HepG2 (cell line): ENCODE results near the gene IFNA6. TPM values are rescaled to one million over a fixed set of nuclear protein-coding genes. Genes with fewer than 3 reads are reported as not detected.

Experiments
- CBX2 ChIP-seq, 2 experiments: fragments of 200-600 bp in 1 of 2; sonication (generic); formaldehyde crosslinking in 1 of 2; IDR thresholded peaks; 2 replicates each; pipeline versions ENCODE4 v1.7.0 to v1.8.1; 2018 to 2022; ENCODE audit warnings: low read depth in 2 of 2, low read length in 1 of 2, mild to moderate bottlenecking in 1 of 2, missing genetic modification reagents in 1 of 2
- FOXO4 ChIP-seq: sonication (generic); formaldehyde crosslinking; conservative IDR thresholded peaks from 2 replicates; pipeline ENCODE4 v1.8.1; 2023; ENCODE audit warnings: missing genetic modification reagents
- GPN1 ChIP-seq: sonication (generic); formaldehyde crosslinking; IDR thresholded peaks from 2 replicates; pipeline ENCODE4 v1.5.1; 2020; ENCODE audit warnings: missing genetic modification reagents, borderline replicate concordance
- KLF13 ChIP-seq: sonication (generic); formaldehyde crosslinking; IDR thresholded peaks from 2 replicates; pipeline ENCODE4 v1.4.0; 2020; ENCODE audit warnings: mild to moderate bottlenecking, missing genetic modification reagents
- MEF2D ChIP-seq: sonication (generic); formaldehyde crosslinking; IDR thresholded peaks from 2 replicates; pipeline ENCODE4 v1.5.1; 2020; ENCODE audit warnings: mild to moderate bottlenecking, missing genetic modification reagents
- MIER2 ChIP-seq: IDR thresholded peaks from 2 replicates; pipeline ENCODE4 v1.6.1; 2016; ENCODE audit warnings: missing biosample characterization, missing genetic modification reagents
- NR2C2 ChIP-seq: sonication (generic); formaldehyde crosslinking; IDR thresholded peaks from 2 replicates; pipeline ENCODE4 v1.4.0; 2020; ENCODE audit warnings: missing genetic modification reagents, mild to moderate bottlenecking, moderate library complexity, borderline replicate concordance
- PLRG1 ChIP-seq: fragments of 450-650 bp; conservative IDR thresholded peaks from 2 replicates; pipeline ENCODE4 v1.6.1; 2016
- PRDM10 ChIP-seq: sonication (generic); formaldehyde crosslinking; IDR thresholded peaks from 2 replicates; pipeline ENCODE4 v1.4.0; 2020; ENCODE audit warnings: low read depth, missing genetic modification reagents
- RARA ChIP-seq: IDR thresholded peaks from 2 replicates; pipeline ENCODE4 v1.6.1; 2016; ENCODE audit warnings: missing genetic modification reagents, missing compliant biosample characterization
- SATB2 ChIP-seq: sonication (generic); formaldehyde crosslinking; IDR thresholded peaks from 2 replicates; pipeline ENCODE4 v1.5.0; 2020; ENCODE audit warnings: missing genetic modification reagents
- SIN3A ChIP-seq: IDR thresholded peaks from 2 replicates; pipeline ENCODE4 v1.6.1; 2011; ENCODE audit warnings: low read depth, mild to moderate bottlenecking, control low read depth, low read length, borderline replicate concordance
- ZC3H13 ChIP-seq: sonication (generic); formaldehyde crosslinking; IDR thresholded peaks from 2 replicates; pipeline ENCODE4 v1.8.1; 2023; ENCODE audit warnings: mild to moderate bottlenecking, missing genetic modification reagents, moderate library complexity
- ZNF234 ChIP-seq: sonication (generic); formaldehyde crosslinking; conservative IDR thresholded peaks from 2 replicates; pipeline ENCODE4 v1.5.1; 2020; ENCODE audit warnings: mild to moderate bottlenecking, missing genetic modification reagents
- ZNF251 ChIP-seq: sonication (generic); formaldehyde crosslinking; IDR thresholded peaks from 2 replicates; pipeline ENCODE4 v1.9.0; 2021; ENCODE audit warnings: mild to moderate bottlenecking, missing genetic modification reagents
- ZNF446 ChIP-seq: sonication (generic); formaldehyde crosslinking; IDR thresholded peaks from 2 replicates; pipeline ENCODE4 v1.5.0; 2020; ENCODE audit warnings: mild to moderate bottlenecking, missing genetic modification reagents
- ZNF496 ChIP-seq: sonication (generic); formaldehyde crosslinking; IDR thresholded peaks from 2 replicates; pipeline ENCODE4 v1.8.1; 2023; ENCODE audit warnings: mild to moderate bottlenecking, moderate library complexity, missing genetic modification reagents; ENCODE audit not compliant: insufficient replicate concordance
- ZNF577 ChIP-seq: sonication (generic); formaldehyde crosslinking; IDR thresholded peaks from 2 replicates; pipeline ENCODE4 v1.4.0; 2020; ENCODE audit warnings: mild to moderate bottlenecking, low read depth, missing genetic modification reagents, borderline replicate concordance
- polyA plus RNA-seq, 8 experiments: library from polyadenylated mRNA; depleted of rRNA in 3 of 8; stranded (reverse) in 7 of 8; unstranded in 1 of 8; fragments of >200 nt; fragmentation: Illumina TruSeq in 4 of 8; extraction: Trizol in 4 of 8; gene quantifications; 2 replicates each; pipeline versions ENCODE4 v1.2.1 to v1.2.3, GENCODE V29; 2011 to 2016; ENCODE audit warnings: low read depth in 4 of 8, missing spikeins in 1 of 8, mixed read lengths in 1 of 8; ENCODE audit not compliant: insufficient read depth in 1 of 8
- total RNA-seq, 5 experiments: library from RNA; depleted of rRNA; stranded (reverse); fragments of >200 nt; fragmentation: Illumina TruSeq; extraction: Trizol; gene quantifications; 2 replicates each; pipeline ENCODE4 v1.2.3, GENCODE V29; 2016; ENCODE audit warnings: low read depth in 1 of 5
- TF ChIP-seq, protein P1 (sequence below): sonication (generic); formaldehyde crosslinking; IDR thresholded peaks from 2 replicates; pipeline ENCODE4 v1.8.0; 2022; ENCODE audit warnings: mild to moderate bottlenecking, missing genetic modification reagents; ENCODE audit not compliant: insufficient replicate concordance
- TF ChIP-seq, protein P2 (sequence below): sonication (generic); formaldehyde crosslinking; IDR thresholded peaks from 2 replicates; pipeline ENCODE4 v1.8.1; 2023; ENCODE audit warnings: mild to moderate bottlenecking, missing genetic modification reagents

The IFNA6 gene
- total and polyA plus RNA-seq, 2 of the 13 experiments (the other 11 are each of a cell fraction or from before 2014, with no cell fraction given): not detected

DNA sequence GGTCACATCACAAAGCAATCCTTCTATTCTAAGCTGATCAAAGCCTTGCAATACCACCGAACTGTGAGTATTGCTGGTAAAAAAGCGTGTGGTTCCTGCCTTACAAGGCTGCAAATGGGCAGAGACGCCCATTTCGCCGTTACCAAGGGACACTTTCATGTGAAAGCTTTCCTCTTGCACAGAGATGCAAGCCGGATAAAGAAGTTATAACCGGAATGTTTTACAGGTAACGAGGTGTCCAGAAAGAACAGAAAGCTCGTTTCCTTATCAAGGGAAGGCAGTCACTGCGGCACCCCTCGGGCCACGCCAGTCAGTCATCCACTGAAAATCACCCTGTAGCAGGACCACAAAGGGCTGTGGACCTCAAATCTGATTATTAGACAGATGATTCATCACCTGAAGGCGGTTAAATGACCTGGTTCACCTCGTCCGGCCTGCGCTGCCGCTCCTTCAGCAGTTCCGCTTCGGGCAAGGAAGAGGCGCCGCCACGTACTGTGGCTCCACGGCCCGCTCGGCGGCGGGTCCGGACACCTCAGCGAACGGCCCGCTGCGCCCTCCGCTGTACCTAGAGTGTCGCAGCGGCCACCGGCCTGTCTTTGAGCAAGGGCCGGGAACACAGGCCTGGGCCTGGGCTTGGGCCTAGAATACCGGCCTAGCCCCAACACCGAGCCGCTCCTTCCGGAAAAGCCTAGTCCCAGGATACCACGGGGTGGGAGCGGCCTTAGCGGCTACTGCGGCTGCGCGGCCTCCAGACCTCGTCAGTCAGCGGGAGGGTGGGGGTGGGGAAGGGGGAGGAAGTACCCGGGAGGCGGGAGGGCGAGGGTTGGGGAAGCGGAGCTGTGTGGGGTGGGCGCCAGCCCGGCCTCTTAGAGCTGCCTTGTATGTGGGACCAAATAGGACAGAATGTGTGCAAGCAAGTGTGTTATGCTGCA, 15.7 kb downstream of the IFNA6 start, which contains the start of gene KLHL9 (continued):
- no peak for TF ChIP-seq PRDM10 (CRISPR knock-in tag)
- peak; percentile 41; the same call in 1 of the 2 replicates for TF ChIP-seq NR2C2 (CRISPR knock-in tag)
- TF ChIP-seq GPN1 (CRISPR knock-in tag): no peak
- peak; percentile 80 for TF ChIP-seq MEF2D
- no peak for TF ChIP-seq ZNF251
- TF ChIP-seq ZC3H13: 0 out of 2 replicates have a peak, but pooled peaks have one; percentile 36
- 0 out of 2 replicates have a peak, but pooled peaks have one; percentile 22 for TF ChIP-seq ZNF234 (CRISPR knock-in tag)
- TF ChIP-seq SATB2 (CRISPR knock-in tag): peak; percentile 40; the same call in 1 of the 2 replicates
- TF ChIP-seq MIER2 (CRISPR knock-in tag): no peak
- TF ChIP-seq ZNF577: peak; percentile 83; the same call in 1 of the 2 replicates
- TF ChIP-seq SIN3A: no peak; the same call in 1 of the 2 replicates
- TF ChIP-seq ZNF496 (CRISPR knock-in tag): no peak
- TF ChIP-seq RARA (CRISPR knock-in tag): no peak; the same call in 1 of the 2 replicates
- TF ChIP-seq CBX2 (IDR thresholded peaks at IDR 0.05; ENCODE audit: low read depth, low read length): no peak
- TF ChIP-seq CBX2 (CRISPR knock-in tag; IDR thresholded peaks at IDR 0.05; ENCODE audit: low read depth): no peak
- TF ChIP-seq PLRG1: no peak
- TF ChIP-seq, protein P1, sequence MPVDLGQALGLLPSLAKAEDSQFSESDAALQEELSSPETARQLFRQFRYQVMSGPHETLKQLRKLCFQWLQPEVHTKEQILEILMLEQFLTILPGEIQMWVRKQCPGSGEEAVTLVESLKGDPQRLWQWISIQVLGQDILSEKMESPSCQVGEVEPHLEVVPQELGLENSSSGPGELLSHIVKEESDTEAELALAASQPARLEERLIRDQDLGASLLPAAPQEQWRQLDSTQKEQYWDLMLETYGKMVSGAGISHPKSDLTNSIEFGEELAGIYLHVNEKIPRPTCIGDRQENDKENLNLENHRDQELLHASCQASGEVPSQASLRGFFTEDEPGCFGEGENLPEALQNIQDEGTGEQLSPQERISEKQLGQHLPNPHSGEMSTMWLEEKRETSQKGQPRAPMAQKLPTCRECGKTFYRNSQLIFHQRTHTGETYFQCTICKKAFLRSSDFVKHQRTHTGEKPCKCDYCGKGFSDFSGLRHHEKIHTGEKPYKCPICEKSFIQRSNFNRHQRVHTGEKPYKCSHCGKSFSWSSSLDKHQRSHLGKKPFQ: peak; percentile 62
- TF ChIP-seq, protein P2, sequence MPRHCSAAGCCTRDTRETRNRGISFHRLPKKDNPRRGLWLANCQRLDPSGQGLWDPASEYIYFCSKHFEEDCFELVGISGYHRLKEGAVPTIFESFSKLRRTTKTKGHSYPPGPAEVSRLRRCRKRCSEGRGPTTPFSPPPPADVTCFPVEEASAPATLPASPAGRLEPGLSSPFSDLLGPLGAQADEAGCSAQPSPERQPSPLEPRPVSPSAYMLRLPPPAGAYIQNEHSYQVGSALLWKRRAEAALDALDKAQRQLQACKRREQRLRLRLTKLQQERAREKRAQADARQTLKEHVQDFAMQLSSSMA (CRISPR knock-in tag): no peak; the same call in 1 of the 2 replicates
- no peak for TF ChIP-seq KLF13 (CRISPR knock-in tag)
- TF ChIP-seq ZNF446 (CRISPR knock-in tag): peak; percentile 65; the same call in 1 of the 2 replicates
- no peak for TF ChIP-seq FOXO4 (CRISPR knock-in tag)
